SK-N-SH (cell line): ENCODE data around the gene SRSF7. TPM values are rescaled to one million over a fixed set of nuclear protein-coding genes. Genes with fewer than 3 reads are reported as not detected.

Experiments
- CTCF ChIA-PET: fragments of 300-600, 350-600 bp; formaldehyde crosslinking; extraction: SDS; loops from one replicate; lab custom pipeline; 2021; lab: Yijun Ruan, JAX
- POLR2A ChIA-PET: fragments of 350-600 bp; sonication (Branson Sonifier 250); formaldehyde crosslinking; extraction: SDS; loops from one replicate; lab custom pipeline; 2020; ENCODE audit warnings: antibody characterized with exemption, inconsistent platforms; lab: Yijun Ruan, JAX
- DNase-seq: peaks from one replicate; pipeline ENCODE4 v3.0.0; 2012
- H2AFZ ChIP-seq: fragments of 200-600 bp; sonication (generic); 2 replicates; pipeline ENCODE4 v1.8.1; 2016; ENCODE audit warnings: antibody characterized with exemption, mild to moderate bottlenecking, low read depth
- H3F3A ChIP-seq: fragments of 200-600 bp; sonication (generic); replicated peaks from 2 replicates; pipeline ENCODE3; 2016; ENCODE audit warnings: antibody characterized with exemption, mild to moderate bottlenecking; ENCODE audit not compliant: insufficient read depth
- H3K27ac ChIP-seq, 2 experiments: fragments of 200-500 bp in 1 of 2; fragments of 200-600 bp in 1 of 2; sonication (Bioruptor generic) in 1 of 2; sonication (generic), shearing (Covaris generic) in 1 of 2; 2 replicates each; pipeline versions ENCODE4 v1.5.1 to v1.6.1; 2014 to 2016; ENCODE audit warnings: low read depth in 2 of 2, inconsistent platforms in 1 of 2, low read length in 1 of 2, mild to moderate bottlenecking in 1 of 2, mixed read lengths in 1 of 2
- H3K27me3 ChIP-seq: fragments of 200-600 bp; sonication (generic), shearing (Covaris generic); 2 replicates; pipeline ENCODE4 v1.6.1; 2016; ENCODE audit warnings: mixed run types; ENCODE audit not compliant: insufficient read depth
- H3K36me3 ChIP-seq, 2 experiments: fragments of 200-500 bp in 1 of 2; fragments of 200-600 bp in 1 of 2; sonication (Bioruptor generic) in 1 of 2; sonication (generic) in 1 of 2; replicated peaks in 1 of 2; 2 replicates each; pipeline versions ENCODE3 to v1.5.1; 2014 to 2016; ENCODE audit warnings: low read length in 1 of 2, mild to moderate bottlenecking in 1 of 2; ENCODE audit not compliant: insufficient read depth in 2 of 2, control insufficient read depth in 1 of 2
- H3K4me1 ChIP-seq, 2 experiments: fragments of 200-500 bp in 1 of 2; fragments of 200-600 bp in 1 of 2; sonication (Bioruptor generic) in 1 of 2; sonication (generic), shearing (Covaris generic) in 1 of 2; 2 replicates each; pipeline versions ENCODE4 v1.5.1 to v1.6.1; 2014 to 2016; ENCODE audit warnings: low read depth in 1 of 2, low read length in 1 of 2, mixed run types in 1 of 2; ENCODE audit not compliant: insufficient read depth in 2 of 2, control insufficient read depth in 1 of 2
- H3K4me2 ChIP-seq: fragments of 200-600 bp; sonication (generic), shearing (Covaris generic); 2 replicates; pipeline ENCODE4 v1.6.1; 2017; ENCODE audit warnings: mixed run types
- H3K4me3 ChIP-seq, 2 experiments: fragments of 200-500 bp in 1 of 2; fragments of 200-600 bp in 1 of 2; sonication (Bioruptor generic) in 1 of 2; sonication (generic), shearing (Covaris generic) in 1 of 2; 2 replicates each; pipeline versions ENCODE4 v1.5.1 to v1.8.1; 2014 to 2016; ENCODE audit warnings: low read depth in 2 of 2, inconsistent platforms in 1 of 2, low read length in 1 of 2, mild to moderate bottlenecking in 1 of 2, mixed read lengths in 1 of 2, moderate library complexity in 1 of 2
- H3K79me2 ChIP-seq: fragments of 200-600 bp; sonication (generic); 2 replicates; pipeline ENCODE4 v1.8.1; 2017; ENCODE audit warnings: mild to moderate bottlenecking; ENCODE audit not compliant: insufficient read depth
- H3K9ac ChIP-seq: fragments of 200-600 bp; sonication (generic); 2 replicates; pipeline ENCODE4 v1.6.1; 2017; ENCODE audit warnings: mixed run types
- H3K9me2 ChIP-seq: fragments of 200-600 bp; sonication (generic); 2 replicates; pipeline ENCODE4 v1.6.1; 2017; ENCODE audit warnings: mixed run types
- H3K9me3 ChIP-seq: fragments of 200-600 bp; sonication (generic); 2 replicates; pipeline ENCODE4 v1.6.1; 2017; ENCODE audit warnings: mixed run types, mild to moderate bottlenecking, moderate library complexity
- H4K20me1 ChIP-seq: fragments of 200-600 bp; sonication (generic); 2 replicates; pipeline ENCODE4 v1.6.1; 2017; ENCODE audit warnings: mild to moderate bottlenecking, mixed run types; ENCODE audit not compliant: insufficient read depth
- EZH2phosphoT487 ChIP-seq: fragments of 200-600 bp; sonication (generic); IDR thresholded peaks from 2 replicates; pipeline ENCODE4 v1.6.1; 2017; ENCODE audit warnings: low read depth, mixed run types, mild to moderate bottlenecking, antibody characterized with exemption, moderate library complexity, borderline replicate concordance
- FOXJ3 ChIP-seq: sonication (generic); formaldehyde crosslinking; IDR thresholded peaks from 2 replicates; pipeline ENCODE4 v1.5.1; 2020; ENCODE audit warnings: mild to moderate bottlenecking, missing genetic modification reagents
- GATA2 ChIP-seq: sonication (generic); formaldehyde crosslinking; IDR thresholded peaks from 2 replicates; pipeline ENCODE4 v1.5.0; 2020; ENCODE audit warnings: mild to moderate bottlenecking, missing genetic modification reagents
- NRF1 ChIP-seq: IDR thresholded peaks from 2 replicates; pipeline ENCODE4 v1.6.1; 2012; ENCODE audit warnings: low read depth, mild to moderate bottlenecking, low read length
- RAD21 ChIP-seq: IDR thresholded peaks from 2 replicates; pipeline ENCODE4 v1.6.1; 2012; ENCODE audit warnings: mild to moderate bottlenecking, low read length
- RXRA ChIP-seq: IDR thresholded peaks from 2 replicates; pipeline ENCODE4 v1.4.0; 2012; ENCODE audit warnings: low read depth, mild to moderate bottlenecking, borderline replicate concordance
- TAF1 ChIP-seq: IDR thresholded peaks from 2 replicates; pipeline ENCODE4 v1.6.1; 2012; ENCODE audit warnings: low read depth, mild to moderate bottlenecking, low read length, moderate library complexity, borderline replicate concordance
- WGBS: methylation state at CpG from one replicate; pipeline ENCODE4 v1.1.6; 2017; ENCODE audit warnings: low lambda C conversion rate; 5-methylcytosine and 5-hydroxymethylcytosine counted together
- polyA plus RNA-seq, 3 experiments: library from polyadenylated mRNA; depleted of rRNA; stranded (reverse); fragments of >200 nt; gene quantifications; 2 replicates each; pipeline ENCODE4 v1.2.3, GENCODE V29; 2012
- TF ChIP-seq, protein P1 (sequence below): IDR thresholded peaks from 2 replicates; pipeline ENCODE4 v1.4.0; 2012; ENCODE audit warnings: low read depth, borderline replicate concordance
- TF ChIP-seq, protein P2 (sequence below): IDR thresholded peaks from 2 replicates; pipeline ENCODE4; 2012
- TF ChIP-seq, protein P3 (sequence below): IDR thresholded peaks from 2 replicates; pipeline ENCODE4 v1.6.1; 2012; ENCODE audit warnings: mild to moderate bottlenecking, low read depth, low read length, moderate library complexity
- TF ChIP-seq, protein P4 (sequence below): fragments of 200-600 bp; sonication (generic); IDR thresholded peaks from 2 replicates; pipeline ENCODE4 v1.6.1; 2017; ENCODE audit warnings: antibody characterized with exemption, mild to moderate bottlenecking, moderate library complexity
- TF ChIP-seq, protein P5 (sequence below): fragments of 150-350 bp; IDR thresholded peaks from 2 replicates; pipeline ENCODE4 v1.6.1; 2016; ENCODE audit warnings: mild to moderate bottlenecking, low read depth, low read length
- TF ChIP-seq, protein P6 (sequence below): IDR thresholded peaks from 2 replicates; pipeline ENCODE4 v1.4.0; 2012; ENCODE audit warnings: low read depth

The SRSF7 gene
- polyA plus RNA-seq, 1 of the 3 experiments (the other 2 are of a cell fraction): 199 TPM

DNA sequence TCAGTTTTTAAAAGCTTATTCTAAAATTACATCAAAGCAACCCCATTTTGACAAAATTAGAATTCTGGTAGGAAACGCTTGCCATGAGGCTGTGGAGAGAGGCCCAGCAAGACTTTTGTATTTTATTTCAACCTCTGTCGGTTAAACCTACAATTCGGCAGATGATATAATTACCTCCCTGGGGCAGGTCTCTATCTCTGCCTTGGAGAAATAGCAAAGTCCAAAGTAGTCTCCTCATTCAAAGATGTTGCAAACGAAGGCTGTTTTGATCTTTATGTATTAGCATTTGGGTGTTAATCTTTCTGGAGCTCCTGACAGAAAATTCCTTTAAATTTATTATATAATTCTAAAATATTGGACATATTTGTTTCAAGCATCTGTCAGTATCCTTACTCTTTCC is 49.6 kb downstream of the SRSF7 start:
- Histone ChIP-seq H3K4me1 (peaks cover 0 to 7% of the 10 kb centered on the region in 2 experiments; a peak in 2 of 4 replicates), H4K20me1 (no peaks in the 10 kb centered on the region), H3K9me3 (no peaks in the 10 kb centered on the region), H2AFZ (no peak overlapping the region), H3K9ac (no peak overlapping the region), H3K27me3 (no peaks in the 10 kb centered on the region), H3K9me2 (no peaks in the 10 kb centered on the region), H3K79me2 (no peaks in the 10 kb centered on the region), H3K4me2 (no peak overlapping the region), H3K4me3 (no peak overlapping the region), H3K36me3 (no peaks in the 10 kb centered on the region), H3F3A (peaks cover 13% of the 10 kb centered on the region), H3K27ac (no peak overlapping the region)
- WGBS: 88% methylated on average over 4 of the region's 4 CpGs
- POLR2A ChIA-PET: no interaction called here
- DNase-seq: no peak
- no peak for TF ChIP-seq NRF1
- TF ChIP-seq, protein P1, sequence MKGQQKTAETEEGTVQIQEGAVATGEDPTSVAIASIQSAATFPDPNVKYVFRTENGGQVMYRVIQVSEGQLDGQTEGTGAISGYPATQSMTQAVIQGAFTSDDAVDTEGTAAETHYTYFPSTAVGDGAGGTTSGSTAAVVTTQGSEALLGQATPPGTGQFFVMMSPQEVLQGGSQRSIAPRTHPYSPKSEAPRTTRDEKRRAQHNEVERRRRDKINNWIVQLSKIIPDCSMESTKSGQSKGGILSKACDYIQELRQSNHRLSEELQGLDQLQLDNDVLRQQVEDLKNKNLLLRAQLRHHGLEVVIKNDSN: no peak
- no peak for TF ChIP-seq FOXJ3 (CRISPR knock-in tag)
- TF ChIP-seq RAD21: no peak
- TF ChIP-seq, protein P2, sequence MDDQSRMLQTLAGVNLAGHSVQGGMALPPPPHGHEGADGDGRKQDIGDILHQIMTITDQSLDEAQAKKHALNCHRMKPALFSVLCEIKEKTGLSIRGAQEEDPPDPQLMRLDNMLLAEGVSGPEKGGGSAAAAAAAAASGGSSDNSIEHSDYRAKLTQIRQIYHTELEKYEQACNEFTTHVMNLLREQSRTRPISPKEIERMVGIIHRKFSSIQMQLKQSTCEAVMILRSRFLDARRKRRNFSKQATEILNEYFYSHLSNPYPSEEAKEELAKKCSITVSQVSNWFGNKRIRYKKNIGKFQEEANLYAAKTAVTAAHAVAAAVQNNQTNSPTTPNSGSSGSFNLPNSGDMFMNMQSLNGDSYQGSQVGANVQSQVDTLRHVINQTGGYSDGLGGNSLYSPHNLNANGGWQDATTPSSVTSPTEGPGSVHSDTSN: no peak
- TF ChIP-seq, protein P3, sequence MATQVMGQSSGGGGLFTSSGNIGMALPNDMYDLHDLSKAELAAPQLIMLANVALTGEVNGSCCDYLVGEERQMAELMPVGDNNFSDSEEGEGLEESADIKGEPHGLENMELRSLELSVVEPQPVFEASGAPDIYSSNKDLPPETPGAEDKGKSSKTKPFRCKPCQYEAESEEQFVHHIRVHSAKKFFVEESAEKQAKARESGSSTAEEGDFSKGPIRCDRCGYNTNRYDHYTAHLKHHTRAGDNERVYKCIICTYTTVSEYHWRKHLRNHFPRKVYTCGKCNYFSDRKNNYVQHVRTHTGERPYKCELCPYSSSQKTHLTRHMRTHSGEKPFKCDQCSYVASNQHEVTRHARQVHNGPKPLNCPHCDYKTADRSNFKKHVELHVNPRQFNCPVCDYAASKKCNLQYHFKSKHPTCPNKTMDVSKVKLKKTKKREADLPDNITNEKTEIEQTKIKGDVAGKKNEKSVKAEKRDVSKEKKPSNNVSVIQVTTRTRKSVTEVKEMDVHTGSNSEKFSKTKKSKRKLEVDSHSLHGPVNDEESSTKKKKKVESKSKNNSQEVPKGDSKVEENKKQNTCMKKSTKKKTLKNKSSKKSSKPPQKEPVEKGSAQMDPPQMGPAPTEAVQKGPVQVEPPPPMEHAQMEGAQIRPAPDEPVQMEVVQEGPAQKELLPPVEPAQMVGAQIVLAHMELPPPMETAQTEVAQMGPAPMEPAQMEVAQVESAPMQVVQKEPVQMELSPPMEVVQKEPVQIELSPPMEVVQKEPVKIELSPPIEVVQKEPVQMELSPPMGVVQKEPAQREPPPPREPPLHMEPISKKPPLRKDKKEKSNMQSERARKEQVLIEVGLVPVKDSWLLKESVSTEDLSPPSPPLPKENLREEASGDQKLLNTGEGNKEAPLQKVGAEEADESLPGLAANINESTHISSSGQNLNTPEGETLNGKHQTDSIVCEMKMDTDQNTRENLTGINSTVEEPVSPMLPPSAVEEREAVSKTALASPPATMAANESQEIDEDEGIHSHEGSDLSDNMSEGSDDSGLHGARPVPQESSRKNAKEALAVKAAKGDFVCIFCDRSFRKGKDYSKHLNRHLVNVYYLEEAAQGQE: no peak
- TF ChIP-seq TAF1: no peak
- no peak for TF ChIP-seq EZH2phosphoT487
- no peak for TF ChIP-seq GATA2 (CRISPR knock-in tag)
- TF ChIP-seq, protein P4, sequence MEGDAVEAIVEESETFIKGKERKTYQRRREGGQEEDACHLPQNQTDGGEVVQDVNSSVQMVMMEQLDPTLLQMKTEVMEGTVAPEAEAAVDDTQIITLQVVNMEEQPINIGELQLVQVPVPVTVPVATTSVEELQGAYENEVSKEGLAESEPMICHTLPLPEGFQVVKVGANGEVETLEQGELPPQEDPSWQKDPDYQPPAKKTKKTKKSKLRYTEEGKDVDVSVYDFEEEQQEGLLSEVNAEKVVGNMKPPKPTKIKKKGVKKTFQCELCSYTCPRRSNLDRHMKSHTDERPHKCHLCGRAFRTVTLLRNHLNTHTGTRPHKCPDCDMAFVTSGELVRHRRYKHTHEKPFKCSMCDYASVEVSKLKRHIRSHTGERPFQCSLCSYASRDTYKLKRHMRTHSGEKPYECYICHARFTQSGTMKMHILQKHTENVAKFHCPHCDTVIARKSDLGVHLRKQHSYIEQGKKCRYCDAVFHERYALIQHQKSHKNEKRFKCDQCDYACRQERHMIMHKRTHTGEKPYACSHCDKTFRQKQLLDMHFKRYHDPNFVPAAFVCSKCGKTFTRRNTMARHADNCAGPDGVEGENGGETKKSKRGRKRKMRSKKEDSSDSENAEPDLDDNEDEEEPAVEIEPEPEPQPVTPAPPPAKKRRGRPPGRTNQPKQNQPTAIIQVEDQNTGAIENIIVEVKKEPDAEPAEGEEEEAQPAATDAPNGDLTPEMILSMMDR: no peak
- no peak for TF ChIP-seq RXRA
- TF ChIP-seq, protein P5, sequence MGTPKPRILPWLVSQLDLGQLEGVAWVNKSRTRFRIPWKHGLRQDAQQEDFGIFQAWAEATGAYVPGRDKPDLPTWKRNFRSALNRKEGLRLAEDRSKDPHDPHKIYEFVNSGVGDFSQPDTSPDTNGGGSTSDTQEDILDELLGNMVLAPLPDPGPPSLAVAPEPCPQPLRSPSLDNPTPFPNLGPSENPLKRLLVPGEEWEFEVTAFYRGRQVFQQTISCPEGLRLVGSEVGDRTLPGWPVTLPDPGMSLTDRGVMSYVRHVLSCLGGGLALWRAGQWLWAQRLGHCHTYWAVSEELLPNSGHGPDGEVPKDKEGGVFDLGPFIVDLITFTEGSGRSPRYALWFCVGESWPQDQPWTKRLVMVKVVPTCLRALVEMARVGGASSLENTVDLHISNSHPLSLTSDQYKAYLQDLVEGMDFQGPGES: no peak
- TF ChIP-seq, protein P6, sequence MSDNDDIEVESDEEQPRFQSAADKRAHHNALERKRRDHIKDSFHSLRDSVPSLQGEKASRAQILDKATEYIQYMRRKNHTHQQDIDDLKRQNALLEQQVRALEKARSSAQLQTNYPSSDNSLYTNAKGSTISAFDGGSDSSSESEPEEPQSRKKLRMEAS: no peak
- CTCF ChIA-PET: no interaction called here
